Kidney (tissue), 14 donors: ENCODE measurements around the gene KCNQ1. TPM values are rescaled to one million over a fixed set of nuclear protein-coding genes. Genes with fewer than 3 reads are reported as not detected.
A peak's percentile ranks its signal among the peaks of the same experiment; 100 is the strongest.

ENCODE experiments used
- DNase-seq, 5 donors: peaks; one replicate each; pipeline ENCODE4 v3.0.0-alpha.2; 2013 to 2020
- FAIRE-seq: peaks from 2 replicates; lab custom pipeline; 2012; peaks lifted over from hg19 to GRCh38; lab: Jason Lieb, UNC
- H3K27ac ChIP-seq, 2 donors: one replicate each; pipeline ENCODE4 v1.7.0; 2013; ENCODE audit warnings: low read depth in 2 of 2, low read length in 2 of 2, inconsistent platforms in 1 of 2
- H3K27me3 ChIP-seq: one replicate; pipeline ENCODE4 v1.7.1; 2013; ENCODE audit warnings: low read length, inconsistent platforms; ENCODE audit not compliant: control insufficient read depth, insufficient read depth
- H3K36me3 ChIP-seq, 3 donors: one replicate each; pipeline versions ENCODE4 v1.7.0 to v1.7.1; 2013; ENCODE audit warnings: low read length in 3 of 3, control low read depth in 1 of 3, inconsistent platforms in 1 of 3; ENCODE audit not compliant: insufficient read depth in 3 of 3, control insufficient read depth in 2 of 3
- H3K4me1 ChIP-seq, 3 donors: one replicate each; pipeline versions ENCODE4 v1.7.0 to v1.7.1; 2013; ENCODE audit warnings: low read length in 3 of 3, inconsistent platforms in 1 of 3, low read depth in 1 of 3; ENCODE audit not compliant: control insufficient read depth in 2 of 3, insufficient read depth in 2 of 3
- H3K4me3 ChIP-seq, 3 donors: one replicate each; pipeline versions ENCODE4 v1.7.0 to v1.8.1; 2013; ENCODE audit warnings: low read length in 3 of 3, control low read depth in 1 of 3, inconsistent platforms in 1 of 3
- H3K9ac ChIP-seq, 3 donors: one replicate each; pipeline versions ENCODE4 v1.7.0 to v1.7.1; 2013; ENCODE audit warnings: low read length in 3 of 3, control low read depth in 1 of 3, inconsistent platforms in 1 of 3
- H3K9me3 ChIP-seq, 3 donors: one replicate each; pipeline versions ENCODE4 v1.7.0 to v1.7.1; 2013; ENCODE audit warnings: low read length in 3 of 3, control low read depth in 1 of 3, inconsistent platforms in 1 of 3; ENCODE audit not compliant: control insufficient read depth in 2 of 3, insufficient read depth in 1 of 3
- CTCF ChIP-seq: IDR thresholded peaks from 3 replicates; pipeline ENCODE4 v1.5.1; 2012; ENCODE audit warnings: mild to moderate bottlenecking, moderate library complexity, borderline replicate concordance; ENCODE audit not compliant: insufficient read depth; ENCODE audit errors: extremely low read depth
- intact Hi-C: fragments of 100-400 bp; cut with DNase I; formaldehyde crosslinking; loops from one replicate; pipeline ENCODE4 v1.11.1; 2022
- polyA plus RNA-seq: library from polyadenylated mRNA; stranded (reverse); fragments of 350-450 nt; fragmentation: Illumina TruSeq; extraction: RNeasy Lipid Tissue Mini Kit (QIAGEN cat#74804); gene quantifications from one replicate; pipeline ENCODE4 v1.2.3, GENCODE V29; 2014; ENCODE audit warnings: low read depth, low replicate concordance; ENCODE audit not compliant: insufficient read depth
- total RNA-seq: library from RNA; stranded (reverse); fragmentation: NEBNext Ultra II Directional; extraction: Animal tissue kit (Norgen Biotek cat#: 25700); gene quantifications from one replicate; pipeline ENCODE4 v1.2.1, GENCODE V29; 2021
- donor health status: control.
- donor health status: control.
- donor health status: control.
- donor health status: control.
- donor health status: control.
- donor health status: DM: yes; HTN: yes; CAD: no.
- donor health status: Normal renal cell carcinoma (clear cell type).

The KCNQ1 gene
- total and polyA plus RNA-seq, 2 donors from 2014 or later = 45.5 to 49.4 TPM

- no peak for FAIRE-seq
- Histone ChIP-seq H3K4me3 (no peak overlapping the region), H3K9ac (no peak overlapping the region), H3K27ac (no peak overlapping the region), H3K9me3 (no peaks in the 10 kb centered on the region), H3K4me1 (no peaks in the 10 kb centered on the region), H3K27me3 (no peaks in the 10 kb centered on the region), H3K36me3 (no peaks in the 10 kb centered on the region)
- intact Hi-C loops = no loop called here
- peak in 2 of 5 donors; percentile 32 to 46 for DNase-seq
- no peak for TF ChIP-seq CTCF
Measured at GRCh38 chr11:2573240-2574042, 128.6 kb downstream of the KCNQ1 start.

- Histone ChIP-seq H3K9me3 (no peaks in the 10 kb centered on the region), H3K27me3 (no peaks in the 10 kb centered on the region), H3K27ac (no peak overlapping the region), H3K4me3 (no peak overlapping the region), H3K9ac (no peak overlapping the region), H3K4me1 (no peaks in the 10 kb centered on the region), H3K36me3 (no peaks in the 10 kb centered on the region)
- intact Hi-C loops = no loop called here
- TF ChIP-seq CTCF = no peak
- DNase-seq (peak in 3 of 5 donors; percentile 9 to 63 (median 59)), FAIRE-seq (no peak)
Measured at GRCh38 chr11:2574043-2574552, 129.3 kb downstream of the KCNQ1 start.

DNA sequence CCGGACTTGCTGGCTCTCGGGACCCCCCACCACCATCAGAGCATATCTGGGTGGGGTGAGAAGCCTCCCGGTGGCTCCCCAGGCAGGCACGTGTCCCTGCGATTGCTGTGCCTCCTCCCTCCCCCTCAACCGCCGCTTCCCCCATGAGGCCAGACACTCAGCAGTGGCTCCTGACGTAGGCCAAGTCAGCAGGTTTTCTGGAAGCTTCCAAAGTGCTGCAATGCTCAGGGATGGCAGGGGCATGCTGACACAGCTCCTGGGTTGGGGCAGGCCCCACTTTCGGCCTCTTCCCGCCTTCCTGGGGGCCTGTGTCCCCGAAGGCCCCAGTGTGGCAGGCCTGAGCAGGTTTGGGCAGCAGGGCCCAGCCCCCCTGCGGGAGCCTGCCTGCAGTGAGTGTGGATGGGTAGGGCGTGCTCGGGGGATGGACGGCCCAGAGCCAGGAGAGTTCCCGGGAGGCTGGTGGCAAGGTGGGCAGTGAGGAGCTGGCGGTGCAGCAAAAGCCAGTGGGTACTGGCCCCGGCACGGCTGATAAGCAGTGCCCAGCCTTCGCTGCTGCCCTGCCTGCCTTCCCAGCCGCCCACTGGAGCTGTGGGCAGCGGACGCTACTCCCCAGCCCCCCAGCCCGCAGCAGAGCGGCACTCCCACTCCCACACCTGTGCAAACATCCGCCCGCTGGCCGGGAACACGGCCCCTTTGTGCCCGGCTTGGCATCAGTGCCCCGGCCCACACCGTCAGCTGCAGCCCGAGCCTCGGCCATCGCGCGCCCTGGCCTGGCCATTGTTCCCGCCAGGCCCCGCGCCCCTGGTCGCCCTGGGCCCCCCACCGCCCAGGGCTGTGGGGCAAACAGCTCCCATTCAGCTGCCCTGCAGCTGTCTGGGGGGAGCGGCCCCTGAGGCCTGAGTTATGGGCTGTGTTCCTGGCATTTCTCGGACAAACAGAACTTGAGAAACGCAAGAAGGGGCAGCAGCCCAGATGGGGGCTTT, 130.0 kb downstream of the KCNQ1 start:
- Histone ChIP-seq H3K27ac (no peak overlapping the region), H3K36me3 (no peaks in the 10 kb centered on the region), H3K4me1 (no peaks in the 10 kb centered on the region), H3K4me3 (no peak overlapping the region), H3K9ac (no peak overlapping the region), H3K9me3 (no peaks in the 10 kb centered on the region), H3K27me3 (no peaks in the 10 kb centered on the region)
- intact Hi-C loops = no loop called here
- DNase-seq (peak; percentile 58 to 81 (median 74)), FAIRE-seq (no peak)
- TF ChIP-seq CTCF = no peak
